Testis (tissue), 2 donors: ENCODE data around the gene ASF1B.

Experiments
- CTCF ChIP-seq, 3 experiments: fragments of 450-650 bp in 2 of 3; fragments of 200-600 bp in 1 of 3; sonication (generic) in 1 of 3; IDR thresholded peaks; one replicate each; pipeline ENCODE4 v1.5.1; 2016 to 2019; ENCODE audit warnings: antibody characterized with exemption in 3 of 3, mild to moderate bottlenecking in 2 of 3, moderate library complexity in 1 of 3
- POLR2A ChIP-seq: fragments of 450-650 bp; IDR thresholded peaks from one replicate; pipeline ENCODE4 v1.6.1; 2017; ENCODE audit warnings: antibody characterized with exemption, mild to moderate bottlenecking, moderate library complexity

GRCh38 chr19:14148751-14149410 lies 12.5 kb upstream of the ASF1B start:
- no peak for TF ChIP-seq CTCF (IDR thresholded peaks at IDR 0.05)
- no peak for TF ChIP-seq POLR2A
